ENCODE measurements around the gene ZSCAN2.
"Not testable (repeated sequence)": the region's sequence is repeated elsewhere in the genome, so short reads cannot be mapped to it uniquely, and the experiment has no call there.

ZSCAN2 gene

DNA sequence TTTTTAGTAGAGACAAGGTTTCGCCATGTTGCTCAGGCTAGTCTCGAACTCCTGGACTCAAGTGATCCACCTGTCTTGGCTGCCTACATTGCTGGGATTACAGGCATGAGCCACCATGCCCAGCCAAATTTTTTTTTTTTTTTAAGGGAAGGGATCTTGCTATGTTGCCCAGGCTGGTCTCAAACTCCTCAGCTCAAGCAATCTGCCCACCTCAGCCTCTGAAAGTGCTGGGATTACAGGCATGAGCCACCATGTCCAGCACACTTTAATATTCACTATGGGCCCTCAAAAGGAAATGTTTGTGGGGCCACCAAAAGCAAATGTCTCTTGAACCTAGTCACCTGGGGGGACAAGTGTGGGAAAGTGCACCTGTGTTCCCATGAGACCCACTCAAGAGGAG lies 41.8 kb downstream of the ZSCAN2 start:
- not testable (repeated sequence) for DNase-seq

DNA sequence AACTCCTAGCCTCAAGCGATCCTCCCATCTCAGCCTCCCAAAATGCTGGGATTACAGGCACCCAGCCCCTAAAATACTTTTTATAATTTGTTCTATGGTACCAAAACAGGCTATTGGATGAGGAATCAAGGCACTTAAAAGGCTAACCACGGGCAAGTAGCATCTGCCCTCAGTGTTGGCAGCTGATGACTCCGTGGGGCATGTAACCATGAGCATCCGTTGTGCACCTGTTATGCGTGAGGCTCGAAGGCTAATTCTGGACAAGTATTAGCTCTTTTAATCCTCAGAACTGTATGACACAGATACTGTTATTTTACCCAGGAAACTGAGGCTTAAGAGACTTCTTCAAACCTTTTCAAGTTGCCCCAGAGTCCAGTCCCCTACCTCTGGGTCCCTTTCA lies 43.0 kb downstream of the ZSCAN2 start:
- DNase-seq = no peak

DNA sequence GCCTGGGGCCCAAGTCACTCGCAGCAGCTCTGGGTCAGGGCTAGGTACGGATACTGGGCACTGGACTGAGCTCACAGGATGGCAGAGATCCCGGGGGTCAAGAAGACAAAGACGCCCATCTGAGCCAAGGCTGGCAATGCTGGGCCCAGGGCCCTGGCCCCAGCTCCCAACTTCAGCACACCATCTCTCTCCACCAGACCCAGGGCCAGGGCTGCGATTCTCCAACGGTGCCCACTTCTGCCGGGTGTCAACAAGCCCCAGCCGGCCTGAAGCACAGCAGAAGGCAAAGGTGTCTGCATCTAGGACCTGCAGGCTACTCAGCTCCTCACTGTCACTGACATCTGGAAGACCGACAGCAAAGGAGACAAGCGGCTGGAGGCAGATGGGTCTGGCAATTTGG lies 44.7 kb downstream of the ZSCAN2 start:
- DNase-seq = no peak

DNA sequence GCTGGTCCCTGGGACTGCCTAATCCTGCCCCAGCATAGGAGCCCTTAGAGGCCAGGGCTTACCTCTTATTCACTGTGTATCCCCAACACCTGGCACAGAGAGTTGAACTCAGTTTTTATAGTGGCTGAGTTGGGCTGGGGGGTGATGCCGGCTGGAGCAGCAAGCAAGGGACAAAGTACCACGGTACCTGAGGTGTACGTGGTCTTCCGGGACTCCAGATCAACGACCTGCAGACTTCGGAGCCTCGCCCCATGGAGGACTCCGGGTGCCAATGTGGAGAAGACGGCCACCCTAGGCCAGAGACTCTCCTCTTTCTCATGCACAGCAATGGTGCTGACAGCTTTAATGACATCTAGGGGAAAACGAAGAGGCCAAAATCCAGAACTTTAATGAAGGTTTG lies 45.2 kb downstream of the ZSCAN2 start:
- no peak for DNase-seq

DNA sequence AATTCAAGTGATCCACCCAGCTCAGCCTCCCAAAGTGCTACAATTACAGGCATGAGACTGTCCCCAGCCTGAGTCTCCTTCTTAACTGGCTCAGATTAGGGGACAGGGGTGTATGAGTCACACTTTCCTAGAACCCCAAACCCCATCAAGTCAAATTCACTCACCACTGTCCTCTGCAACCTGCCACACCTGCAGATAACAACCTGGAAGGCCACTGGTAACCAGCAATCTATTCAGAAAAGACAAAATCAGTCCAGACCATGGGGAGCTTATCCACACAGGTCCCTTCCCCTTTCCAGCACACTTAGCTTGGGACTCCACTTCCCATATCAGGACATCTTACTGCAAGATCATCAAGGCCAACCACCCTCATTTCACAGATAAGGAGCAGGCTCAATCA lies 46.9 kb downstream of the ZSCAN2 start:
- DNase-seq = no peak

DNA sequence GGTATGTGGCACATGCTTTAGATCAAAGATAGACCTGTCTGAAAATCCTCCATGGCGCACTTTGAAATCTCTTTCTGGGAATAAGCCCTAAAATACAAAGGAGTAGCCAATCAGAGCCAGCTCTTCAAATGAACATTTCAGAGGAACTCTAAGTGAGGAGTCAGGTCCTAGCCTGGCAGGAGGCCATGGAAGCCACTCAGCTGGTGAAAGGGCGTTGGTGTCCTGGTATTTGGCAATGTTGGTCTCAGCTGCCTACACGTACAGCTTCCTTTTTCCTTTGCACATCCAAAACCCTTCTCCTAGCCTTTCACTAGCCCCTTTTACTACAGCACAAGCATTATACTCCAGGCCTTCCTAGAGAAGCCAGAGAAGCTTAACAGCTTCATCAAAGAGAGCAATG lies 47.7 kb downstream of the ZSCAN2 start:
- no peak for DNase-seq

DNA sequence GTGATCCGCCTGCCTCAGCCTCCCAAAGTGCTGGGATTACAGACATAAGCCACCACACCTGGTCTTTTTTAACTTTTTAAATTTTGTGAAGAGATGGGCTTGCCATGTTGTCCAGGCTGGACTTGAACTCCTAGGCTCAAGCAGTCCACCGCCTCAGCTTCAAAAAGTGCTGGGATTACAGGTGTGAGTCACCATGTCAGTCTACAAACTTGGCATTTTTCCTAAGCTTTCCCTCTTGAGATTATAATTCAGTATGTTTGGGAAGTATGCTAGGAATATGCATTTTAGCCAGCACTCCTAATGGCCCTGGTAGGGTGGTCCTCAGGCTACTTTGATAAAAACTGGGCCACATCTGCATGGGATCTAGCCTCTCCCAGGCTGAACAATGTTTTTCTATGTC lies 48.9 kb downstream of the ZSCAN2 start:
- peak; percentile 36 for DNase-seq

DNA sequence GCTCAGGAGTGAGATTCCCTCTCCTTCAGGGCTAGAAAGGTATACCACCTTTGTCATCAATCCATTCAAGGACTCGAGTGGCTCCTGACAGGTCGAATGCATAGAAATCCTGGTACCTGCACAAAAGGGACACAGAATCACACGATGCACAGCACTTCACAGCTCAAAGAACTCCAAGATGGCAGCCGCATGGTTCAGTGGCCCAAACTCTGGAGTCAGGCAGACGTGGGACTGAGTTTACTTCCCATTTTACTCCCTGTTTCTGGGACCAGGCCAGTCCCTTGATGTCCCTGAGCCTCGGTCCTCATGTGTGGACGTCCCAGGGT lies 52.7 kb downstream of the ZSCAN2 start:
- DNase-seq = no peak

DNA sequence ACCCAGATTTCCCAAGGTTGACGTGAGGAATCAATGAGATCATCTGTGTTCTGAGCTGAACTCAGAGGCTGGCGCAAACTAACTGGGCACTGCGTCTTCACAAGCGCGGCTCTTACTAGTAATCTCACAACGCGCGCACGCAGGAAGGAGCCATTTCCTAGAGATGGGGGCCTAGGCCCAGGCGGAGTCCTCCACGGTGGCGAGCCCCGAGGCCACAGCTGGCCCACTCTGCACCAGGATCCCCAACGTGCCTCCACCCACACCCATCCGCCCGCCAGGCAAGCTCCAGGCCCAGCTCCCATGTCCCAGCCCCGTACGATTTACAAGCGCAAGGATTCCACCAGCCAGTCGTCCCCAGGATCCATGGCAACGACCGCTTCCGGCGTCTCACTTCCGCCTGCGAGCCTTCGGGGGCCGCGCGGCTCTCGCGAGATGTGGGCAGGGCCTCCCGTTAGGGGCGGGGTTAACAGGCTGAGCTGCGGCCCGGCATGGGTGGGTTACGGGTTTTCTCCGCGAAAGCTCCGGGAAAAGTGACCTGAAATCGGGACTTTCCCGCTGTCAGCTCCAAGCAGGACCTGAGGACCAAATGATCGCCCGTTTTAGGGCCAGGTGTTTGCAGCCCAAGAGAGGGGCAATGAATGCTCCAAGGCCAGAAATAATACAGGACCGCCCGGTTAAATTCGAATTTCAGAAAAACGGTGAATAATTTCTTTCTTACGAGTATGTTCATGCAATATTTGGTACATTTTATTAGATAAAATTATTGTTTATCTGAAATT lies 53.3 kb downstream of the ZSCAN2 start, which contains the start of gene WDR73:
TSS of gene WDR73 (minus strand) at position 374 of the 779 bp plus-strand sequence. CDS start at position 365, 9 bp downstream.
- peak; percentile 94 for DNase-seq

DNA sequence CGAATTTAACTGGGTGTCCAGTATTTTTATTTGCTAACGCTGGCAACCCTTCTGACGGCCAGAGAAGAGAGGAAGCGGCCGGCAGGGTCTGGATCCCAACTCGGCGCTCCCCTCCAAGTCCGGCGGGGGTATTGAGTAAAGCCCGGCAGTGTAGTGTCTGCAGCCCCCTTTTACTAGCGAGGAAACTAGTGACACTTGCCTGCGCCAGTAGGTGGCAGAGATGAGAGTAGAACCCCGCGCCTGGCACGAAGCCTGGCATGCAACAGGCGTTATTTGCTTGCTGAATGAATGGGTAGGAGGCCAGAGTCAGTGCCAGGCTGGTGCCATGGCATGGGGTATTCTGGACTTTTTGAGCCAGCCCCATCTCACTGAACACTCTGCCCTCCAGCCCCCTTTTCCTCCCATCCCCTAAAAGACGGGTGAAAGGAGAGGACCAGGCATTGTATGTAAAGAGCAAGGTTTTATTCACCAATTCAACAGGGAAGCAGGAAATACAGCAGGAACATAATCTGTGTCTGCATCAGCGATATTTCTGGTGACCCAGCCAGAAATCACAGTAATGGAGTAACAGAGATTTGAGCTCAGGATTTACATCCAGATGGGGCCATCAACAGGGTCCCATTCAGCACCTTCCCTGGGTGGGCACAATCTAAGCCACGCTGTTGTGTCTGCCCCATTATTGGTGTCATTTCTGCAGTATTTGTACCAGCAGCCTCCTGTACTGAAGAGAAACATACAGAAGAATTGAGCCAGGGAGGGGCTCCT lies 54.1 kb downstream of the ZSCAN2 start:
- peak; percentile 86 for DNase-seq

DNA sequence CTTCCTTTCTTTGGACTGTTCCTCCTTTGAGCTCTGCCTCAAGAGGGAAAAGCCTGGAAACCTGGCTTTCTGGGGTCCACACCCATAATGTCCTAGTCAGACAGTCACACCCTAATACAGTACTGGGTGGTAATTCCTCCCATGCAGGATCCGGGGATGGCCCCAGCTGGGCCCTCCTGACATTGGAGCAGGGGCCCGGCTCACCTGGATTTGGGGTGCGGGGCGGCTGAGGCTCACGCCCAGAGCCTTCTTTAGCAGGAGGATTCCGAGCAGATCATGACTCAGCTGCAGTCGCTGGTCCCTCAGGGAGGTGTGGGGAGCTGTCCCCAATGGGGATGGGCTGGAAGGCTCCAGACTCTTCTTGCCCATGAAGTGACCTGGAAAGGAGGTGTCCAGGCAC lies 56.2 kb downstream of the ZSCAN2 start:
- DNase-seq = no peak

DNA sequence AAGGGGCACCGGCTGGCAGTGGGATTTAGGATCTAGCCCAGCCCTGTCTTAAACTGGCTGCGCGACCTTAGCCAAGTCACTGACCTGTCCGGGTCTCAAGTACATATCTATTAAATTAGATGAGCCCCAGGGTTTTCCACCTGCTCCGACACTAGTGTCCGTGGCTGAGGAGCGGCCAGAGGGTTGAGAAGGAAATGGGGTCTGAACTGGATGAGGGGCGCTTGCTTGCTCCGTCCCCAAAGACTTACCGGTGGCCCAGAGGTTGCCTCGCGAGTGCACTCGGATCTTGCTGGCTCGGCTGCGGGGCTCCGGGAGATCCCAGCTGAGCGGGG lies 56.9 kb downstream of the ZSCAN2 start:
- DNase-seq = no peak

DNA sequence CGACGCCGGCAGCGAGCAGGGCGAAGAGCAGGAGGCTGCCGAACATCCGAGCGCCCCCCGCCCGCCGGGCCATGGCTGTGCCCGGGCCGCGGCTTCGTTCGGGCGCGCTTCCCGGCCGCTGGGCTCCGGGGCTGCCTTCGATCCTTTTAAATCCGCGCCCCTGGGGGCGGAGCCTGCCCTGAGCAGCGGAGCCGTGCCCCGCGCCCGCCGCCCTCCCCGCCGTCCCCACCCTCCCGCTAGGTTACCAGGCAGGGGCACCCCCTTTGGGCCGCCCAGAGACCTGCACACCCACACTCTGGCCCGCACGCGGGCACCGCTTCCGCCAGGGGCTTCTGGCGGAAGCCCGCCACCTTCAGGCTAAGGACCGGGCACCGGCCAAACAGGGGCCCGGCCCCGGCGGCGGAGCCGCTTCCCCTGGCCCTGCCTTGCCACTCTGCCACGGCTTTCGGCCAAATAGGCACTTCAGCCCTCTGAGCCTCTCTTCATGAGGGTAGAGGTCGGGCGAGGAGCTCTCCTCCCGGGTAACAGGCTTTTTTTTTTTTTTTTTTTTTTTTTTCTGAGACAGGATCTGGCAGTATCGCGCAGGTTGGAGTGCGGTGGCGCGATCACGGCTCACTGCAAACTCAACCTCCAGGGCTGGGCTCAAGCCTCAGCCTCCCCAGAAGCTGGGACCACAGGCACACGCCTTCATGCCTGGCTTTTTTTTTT lies 57.4 kb downstream of the ZSCAN2 start, which contains the start of gene NMB:
TSS of gene NMB (minus strand) at position 120 of the 708 bp plus-strand sequence. CDS start at position 73, 47 bp downstream.
- DNase-seq = peak; percentile 83

DNA sequence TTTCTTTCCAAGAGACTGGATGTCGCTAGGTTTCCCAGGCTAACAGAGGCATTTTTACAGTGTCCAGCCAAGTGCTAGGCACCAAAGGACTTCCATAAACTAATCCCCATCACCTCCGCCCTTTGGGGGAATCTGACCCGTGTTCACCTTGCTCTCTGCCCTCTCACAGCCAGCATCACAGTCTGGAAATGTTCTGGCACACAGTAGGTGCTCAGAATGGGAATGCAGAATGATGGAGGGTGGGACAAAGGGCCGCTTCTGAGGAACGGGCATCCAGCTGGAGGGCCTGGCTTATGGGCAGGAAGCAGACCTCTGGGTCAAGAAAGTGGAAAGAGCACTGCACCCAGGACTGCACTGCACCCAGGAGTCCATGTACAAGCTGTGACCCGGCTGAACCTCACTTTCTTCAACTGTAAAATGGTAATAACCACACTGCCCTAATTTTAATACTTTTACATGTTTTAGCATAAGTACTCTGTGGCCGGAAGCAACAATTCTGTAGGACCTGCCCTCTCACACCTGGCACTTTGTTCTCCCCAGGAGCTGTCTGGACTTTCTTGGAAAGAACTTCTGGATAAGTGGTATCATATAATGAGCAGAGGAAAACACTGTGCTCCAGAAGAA lies 58.1 kb downstream of the ZSCAN2 start:
- DNase-seq = no peak

DNA sequence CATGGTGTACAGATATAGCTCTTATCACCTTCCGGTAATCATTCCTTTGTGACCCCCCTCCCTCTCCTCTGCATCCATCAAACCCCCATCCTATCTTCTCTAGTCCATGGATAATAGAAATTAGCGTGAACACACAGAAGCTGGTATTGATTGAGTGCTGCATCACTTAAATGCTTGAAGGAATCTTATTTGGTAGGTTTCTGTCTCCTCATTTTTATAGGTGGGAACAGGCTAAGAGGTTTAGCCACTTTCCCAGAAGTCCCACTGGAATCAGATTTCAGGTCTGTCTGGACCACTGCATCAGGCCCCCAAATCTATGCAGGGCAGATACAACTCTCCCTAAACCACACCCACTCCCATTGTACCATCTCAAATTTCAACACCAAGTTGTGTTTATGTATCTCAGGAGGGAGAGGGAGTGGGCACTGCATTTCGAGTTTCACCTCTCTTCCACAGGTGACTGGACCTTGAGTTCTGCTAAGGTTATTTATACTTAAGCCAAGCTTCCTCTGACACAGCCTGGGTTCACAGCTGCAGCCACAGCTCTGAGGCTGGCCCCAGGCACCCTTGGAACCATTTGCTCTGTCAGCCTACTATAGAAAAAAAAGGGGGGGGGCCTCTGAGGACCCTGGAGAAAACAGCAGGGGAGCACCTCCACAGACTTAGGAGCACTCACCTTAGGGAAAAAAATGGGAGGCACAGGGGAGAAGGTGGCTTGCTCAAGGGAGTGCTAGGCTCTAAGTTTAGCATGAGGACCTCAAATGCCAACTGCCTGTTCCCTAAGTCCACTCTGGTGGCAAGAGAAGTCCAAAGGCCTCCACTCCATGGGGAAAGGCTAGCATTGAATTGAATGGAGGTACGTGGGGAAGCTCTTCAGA lies 59.3 kb downstream of the ZSCAN2 start:
- no peak for DNase-seq

DNA sequence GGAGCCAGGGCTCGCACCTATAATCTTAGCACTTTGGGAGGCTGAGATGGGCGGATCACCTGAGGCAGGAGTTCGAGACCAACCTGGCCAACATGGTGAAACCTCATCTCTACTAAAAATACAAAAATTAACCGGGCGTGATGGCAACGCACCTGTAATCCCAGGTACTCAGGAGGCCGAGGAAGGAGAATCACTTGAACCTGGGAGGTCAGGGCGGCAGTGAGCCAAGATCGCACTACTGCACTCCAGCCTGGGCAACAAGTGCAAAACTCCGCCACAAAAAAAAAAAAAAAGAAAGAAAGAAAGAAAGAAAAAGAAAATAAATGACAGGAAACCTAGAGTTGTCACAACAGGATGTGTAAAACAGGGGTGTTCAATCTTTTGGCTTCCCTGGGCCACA lies 60.2 kb downstream of the ZSCAN2 start:
- no peak for DNase-seq

DNA sequence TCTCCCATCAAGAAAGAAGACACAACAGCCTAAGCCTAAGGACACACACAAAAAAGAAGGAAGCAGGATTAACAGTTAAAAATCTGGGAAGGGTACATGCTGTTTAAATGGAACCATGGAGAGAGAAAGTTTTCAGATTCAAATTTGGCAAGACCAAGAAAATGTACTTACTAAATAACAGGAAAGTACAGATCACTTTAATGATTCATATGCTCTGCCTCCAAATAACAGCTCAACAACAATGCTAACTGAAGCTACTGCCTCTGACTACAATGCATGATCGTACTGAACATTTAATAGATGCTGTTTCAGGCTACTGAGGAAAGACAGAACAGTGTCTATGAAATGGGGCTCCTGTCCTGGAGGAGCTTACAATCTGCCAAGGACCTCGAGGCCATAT lies 65.6 kb downstream of the ZSCAN2 start:
- no peak for DNase-seq

DNA sequence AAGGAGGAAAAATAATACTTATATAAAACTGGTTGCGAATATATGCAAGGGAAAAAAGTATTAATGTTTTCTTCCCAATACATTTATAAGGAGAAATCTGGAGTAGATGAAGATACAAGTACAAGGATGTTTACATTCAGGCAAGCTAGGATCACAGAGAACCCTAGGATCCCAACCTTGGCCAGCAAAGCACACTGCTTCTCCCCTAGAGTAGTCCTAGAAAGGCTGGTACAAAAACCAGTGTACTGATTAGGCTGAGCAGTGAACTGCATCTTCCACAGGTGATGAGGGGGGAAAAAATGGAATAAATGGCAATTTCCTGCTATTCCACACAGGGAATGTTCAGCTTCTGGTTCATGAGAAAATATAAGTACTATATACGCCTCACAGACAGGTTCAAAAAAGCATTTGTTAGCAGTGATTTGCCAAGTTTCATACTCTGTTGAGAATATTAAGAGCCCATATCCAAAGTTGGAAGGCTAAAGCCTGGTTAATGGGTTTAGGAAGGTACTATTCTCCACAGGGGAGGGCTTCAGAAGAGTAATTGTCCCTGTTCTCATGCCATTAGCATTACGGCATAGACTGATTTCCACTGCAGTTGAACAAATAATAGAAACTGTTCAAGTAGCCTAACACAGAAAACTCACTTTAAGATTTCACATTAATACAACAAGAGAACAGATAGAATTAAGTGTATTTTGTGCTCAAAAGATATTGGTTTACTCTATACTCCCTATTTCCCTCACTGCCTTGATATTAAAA lies 67.6 kb downstream of the ZSCAN2 start:
- no peak for DNase-seq

DNA sequence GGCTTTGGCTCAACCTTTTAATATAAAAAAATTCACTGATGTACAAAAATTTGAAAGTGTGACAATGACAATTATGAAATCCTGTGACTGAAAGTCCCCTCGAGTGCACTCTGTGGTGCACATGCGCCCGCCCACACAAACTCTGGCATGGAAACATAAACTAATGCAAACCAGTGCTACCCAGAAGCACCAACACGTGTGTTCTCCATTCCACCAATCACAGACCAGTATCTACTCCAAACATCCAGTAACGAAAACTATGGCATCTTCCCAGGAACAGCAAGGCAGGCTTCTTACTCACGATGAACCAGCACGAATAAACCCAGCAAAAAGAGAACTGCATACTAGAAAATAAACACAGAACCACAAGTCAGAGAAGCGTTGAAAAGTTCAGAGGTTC lies 68.9 kb downstream of the ZSCAN2 start:
- DNase-seq = peak; percentile 23

DNA sequence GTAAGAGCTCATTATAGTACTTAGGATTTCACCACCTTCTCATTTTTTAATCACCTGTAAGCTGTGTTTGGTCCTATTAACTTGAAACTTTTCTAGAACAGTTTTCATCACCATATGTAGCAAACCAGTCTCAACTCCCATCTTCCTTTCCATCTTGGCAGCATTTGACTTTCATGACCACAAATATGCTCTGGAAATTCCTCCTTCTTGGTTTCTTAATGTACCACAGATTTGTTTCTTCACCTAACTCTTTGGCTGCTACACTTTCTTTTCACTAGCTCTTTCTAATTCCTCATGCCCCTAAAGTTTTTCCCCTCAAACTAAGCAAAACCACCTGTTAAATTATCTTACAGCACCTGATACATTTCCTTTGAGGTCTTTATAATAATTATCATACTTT lies 70.4 kb downstream of the ZSCAN2 start:
- DNase-seq = peak; percentile 76

Data from EL (cell line).